DND-41 (cell line): ENCODE results near the gene SMAD9.

Experiments
- ATAC-seq: fragments of 200-7000 bp; cut with Tn5 transposase; 3 replicates; pipeline ENCODE4 v1.9.1; 2021; ENCODE audit warnings: low read depth; ENCODE audit not compliant: insufficient read depth
- DNase-seq: peaks from one replicate; pipeline ENCODE4 v3.0.0-alpha.2; 2020
- H2AFZ ChIP-seq: 2 replicates; pipeline ENCODE4 v1.6.0; 2012; ENCODE audit warnings: low read depth, low read length
- H3K27ac ChIP-seq: 2 replicates; pipeline ENCODE4 v1.5.1; 2012; ENCODE audit warnings: low read length, inconsistent platforms
- H3K27me3 ChIP-seq: fragments of 200-600 bp; sonication (generic); 2 replicates; pipeline ENCODE4 v1.6.0; 2012; ENCODE audit warnings: low read length, mild to moderate bottlenecking, inconsistent platforms; ENCODE audit not compliant: insufficient read depth, poor library complexity
- H3K36me3 ChIP-seq: 2 replicates; pipeline ENCODE4 v1.5.1; 2012; ENCODE audit warnings: low read length, inconsistent platforms; ENCODE audit not compliant: insufficient read depth
- H3K4me1 ChIP-seq: 2 replicates; pipeline ENCODE4 v1.5.1; 2012; ENCODE audit warnings: mild to moderate bottlenecking, low read length; ENCODE audit not compliant: insufficient read depth
- H3K4me2 ChIP-seq: 2 replicates; pipeline ENCODE4 v1.6.0; 2012; ENCODE audit warnings: mild to moderate bottlenecking, moderate library complexity, low read length, inconsistent platforms; ENCODE audit not compliant: insufficient read depth
- H3K4me3 ChIP-seq, 2 experiments: fragments of 200-600 bp in 1 of 2; shearing (Covaris generic) in 1 of 2; 2 replicates each; pipeline ENCODE4 v1.5.1; 2012 to 2016; ENCODE audit warnings: inconsistent platforms in 2 of 2, low read length in 2 of 2, mild to moderate bottlenecking in 2 of 2, low read depth in 1 of 2, moderate library complexity in 1 of 2
- H3K79me2 ChIP-seq: 2 replicates; pipeline ENCODE4 v1.6.0; 2012; ENCODE audit warnings: low read length, inconsistent platforms; ENCODE audit not compliant: insufficient read depth
- H3K9ac ChIP-seq: 2 replicates; pipeline ENCODE4 v1.6.0; 2012; ENCODE audit warnings: low read depth, mild to moderate bottlenecking, inconsistent platforms, low read length, moderate library complexity
- H3K9me3 ChIP-seq: 2 replicates; pipeline ENCODE4 v1.5.1; 2012; ENCODE audit warnings: low read length, moderate library complexity, mild to moderate bottlenecking, inconsistent platforms; ENCODE audit not compliant: insufficient read depth, severe bottlenecking
- H4K20me1 ChIP-seq: 2 replicates; pipeline ENCODE4 v1.6.0; 2012; ENCODE audit warnings: low read length; ENCODE audit not compliant: insufficient read depth
- CTCF ChIP-seq: IDR thresholded peaks from 2 replicates; pipeline ENCODE4 v1.5.1; 2012; ENCODE audit warnings: borderline replicate concordance, low read length, moderate library complexity, mild to moderate bottlenecking; ENCODE audit not compliant: poor library complexity, severe bottlenecking; ENCODE audit errors: extremely low read depth
- EZH2 ChIP-seq: IDR thresholded peaks from 3 replicates; pipeline ENCODE4 v1.6.1; 2012; ENCODE audit warnings: borderline replicate concordance, low read depth, mild to moderate bottlenecking, moderate library complexity, low read length, inconsistent platforms; ENCODE audit not compliant: severe bottlenecking

The SMAD9 gene

GRCh38 chr13:36880961-36881360, 39.1 kb downstream of the SMAD9 start:
- H3K9me3 ChIP-seq: no peaks in the 10 kb centered on the region
- no peaks in the 10 kb centered on the region for H3K36me3 ChIP-seq
- peaks cover 7% of the 10 kb centered on the region for H3K27me3 ChIP-seq
- H3K79me2 ChIP-seq: no peaks in the 10 kb centered on the region
- H2AFZ ChIP-seq: no peak overlapping the region
- TF ChIP-seq EZH2: no peak
- no peak for TF ChIP-seq CTCF
- H3K4me3 ChIP-seq: no peak overlapping the region
- no peak for ATAC-seq
- no peak overlapping the region for H3K4me2 ChIP-seq
- DNase-seq: no peak
- no peaks in the 10 kb centered on the region for H3K4me1 ChIP-seq
- H3K9ac ChIP-seq: no peak overlapping the region
- H4K20me1 ChIP-seq: no peaks in the 10 kb centered on the region
- no peak overlapping the region for H3K27ac ChIP-seq

GRCh38 chr13:36879218-36879938, 40.7 kb downstream of the SMAD9 start:
- no peaks in the 10 kb centered on the region for H3K9me3 ChIP-seq
- TF ChIP-seq EZH2 (no peak), CTCF (no peak)
- H3K36me3 ChIP-seq: no peaks in the 10 kb centered on the region
- no peak overlapping the region for H2AFZ ChIP-seq
- no peak overlapping the region for H3K27ac ChIP-seq
- no peak overlapping the region for H3K4me2 ChIP-seq
- no peaks in the 10 kb centered on the region for H3K79me2 ChIP-seq
- no peaks in the 10 kb centered on the region for H3K4me1 ChIP-seq
- ATAC-seq: no peak
- H3K9ac ChIP-seq: no peak overlapping the region
- H3K27me3 ChIP-seq: peaks cover 7% of the 10 kb centered on the region
- no peak for DNase-seq
- H4K20me1 ChIP-seq: no peaks in the 10 kb centered on the region
- no peak overlapping the region for H3K4me3 ChIP-seq

- Histone ChIP-seq H3K27me3 (peaks cover 5% of the 10 kb centered on the region), H3K36me3 (no peaks in the 10 kb centered on the region), H3K4me1 (no peaks in the 10 kb centered on the region), H3K4me3 (no peak overlapping the region), H4K20me1 (no peaks in the 10 kb centered on the region), H2AFZ (no peak overlapping the region), H3K9me3 (no peaks in the 10 kb centered on the region), H3K79me2 (no peaks in the 10 kb centered on the region), H3K9ac (no peak overlapping the region), H3K4me2 (no peak overlapping the region), H3K27ac (no peak overlapping the region)
- ATAC-seq: no peak
- TF ChIP-seq EZH2: no peak
- TF ChIP-seq CTCF: no peak
- DNase-seq: no peak
Measured at GRCh38 chr13:36875961-36876360, 44.1 kb downstream of the SMAD9 start.
